Keratinocyte (primary cell): ENCODE measurements around the gene ALCAM. TPM values are rescaled to one million over a fixed set of nuclear protein-coding genes. Genes with fewer than 3 reads are reported as not detected.

Experiments used
- DNase-seq: peaks from one replicate; pipeline ENCODE4 v3.0.0-alpha.2; 2011; ENCODE audit warnings: low read depth, missing footprints, low spot score
- FAIRE-seq: peaks from 2 replicates; lab custom pipeline; 2011; peaks lifted over from hg19 to GRCh38; lab: Jason Lieb, UNC
- H2AFZ ChIP-seq: 2 replicates; pipeline ENCODE4 v1.6.0; 2012; ENCODE audit warnings: low read length, control low read depth, inconsistent platforms; ENCODE audit not compliant: control insufficient read depth
- H3K27ac ChIP-seq: 2 replicates; pipeline ENCODE4 v1.5.1; 2011; ENCODE audit warnings: low read length; ENCODE audit not compliant: control insufficient read depth, insufficient read depth
- H3K27me3 ChIP-seq: 3 replicates; pipeline ENCODE4 v1.6.0; 2011; ENCODE audit warnings: low read length; ENCODE audit not compliant: control insufficient read depth, insufficient read depth; ENCODE audit errors: extremely low read depth
- H3K36me3 ChIP-seq, 2 experiments: 2 replicates in 1 of 2; 3 replicates in 1 of 2; pipeline ENCODE4 v1.5.1; 2011; ENCODE audit warnings: low read length in 2 of 2, mild to moderate bottlenecking in 1 of 2; ENCODE audit not compliant: control insufficient read depth in 2 of 2, insufficient read depth in 2 of 2; ENCODE audit errors: extremely low read depth in 1 of 2
- H3K4me1 ChIP-seq: 3 replicates; pipeline ENCODE4 v1.5.1; 2011; ENCODE audit warnings: low read length; ENCODE audit not compliant: control insufficient read depth, insufficient read depth; ENCODE audit errors: extremely low read depth
- H3K4me2 ChIP-seq: 3 replicates; pipeline ENCODE4 v1.6.0; 2011; ENCODE audit warnings: low read depth, low read length; ENCODE audit not compliant: control insufficient read depth, insufficient read depth; ENCODE audit errors: extremely low read depth
- H3K4me3 ChIP-seq, 3 experiments: fragments of 200-600 bp in 1 of 3; sonication (generic) in 1 of 3; 2 replicates in 2 of 3; 3 replicates in 1 of 3; pipeline ENCODE4 v1.5.1; 2011 to 2016; ENCODE audit warnings: low read length in 3 of 3, mild to moderate bottlenecking in 3 of 3, control low read depth in 2 of 3, inconsistent platforms in 1 of 3, low read depth in 1 of 3, mixed read lengths in 1 of 3, mixed run types in 1 of 3, moderate library complexity in 1 of 3; ENCODE audit not compliant: control insufficient read depth in 2 of 3, insufficient read depth in 2 of 3; ENCODE audit errors: extremely low read depth in 1 of 3
- H3K79me2 ChIP-seq: 2 replicates; pipeline ENCODE4 v1.6.0; 2012; ENCODE audit warnings: low read length; ENCODE audit not compliant: control insufficient read depth, insufficient read depth
- H3K9ac ChIP-seq: 3 replicates; pipeline ENCODE4 v1.6.0; 2011; ENCODE audit warnings: low read length; ENCODE audit not compliant: control insufficient read depth, insufficient read depth; ENCODE audit errors: extremely low read depth
- H3K9me1 ChIP-seq: 3 replicates; pipeline ENCODE4 v1.6.0; 2011; ENCODE audit warnings: low read length; ENCODE audit not compliant: control insufficient read depth, insufficient read depth; ENCODE audit errors: extremely low read depth
- H3K9me3 ChIP-seq: 2 replicates; pipeline ENCODE4 v1.5.1; 2012; ENCODE audit warnings: low read depth, low read length; ENCODE audit not compliant: control insufficient read depth
- H4K20me1 ChIP-seq: 3 replicates; pipeline ENCODE4 v1.6.0; 2011; ENCODE audit warnings: low read length; ENCODE audit not compliant: control insufficient read depth, insufficient read depth; ENCODE audit errors: extremely low read depth
- CTCF ChIP-seq, 3 experiments: IDR thresholded peaks in 1 of 3; conservative IDR thresholded peaks in 1 of 3; optimal IDR thresholded peaks in 1 of 3; 2 replicates in 2 of 3; 3 replicates in 1 of 3; pipeline versions ENCODE3 to v1.5.1; 2011; ENCODE audit warnings: low read length in 3 of 3, mild to moderate bottlenecking in 3 of 3, moderate library complexity in 2 of 3, control low read depth in 1 of 3, inconsistent platforms in 1 of 3; ENCODE audit not compliant: insufficient read depth in 2 of 3; ENCODE audit errors: extremely low read depth in 1 of 3
- EZH2 ChIP-seq: IDR thresholded peaks from one replicate; pipeline ENCODE4 v1.6.1; 2012; ENCODE audit warnings: inconsistent platforms, mild to moderate bottlenecking, low read length, moderate library complexity
- dilution Hi-C: fragments of 300-500 bp; cut with MboI; formaldehyde crosslinking; loops from one replicate; pipeline ENCODE4 v1.7.0; 2020; ENCODE audit warnings: low sequenced_read_pairs; ENCODE audit not compliant: extremely low pct_ligation_motif_present
- polyA plus RNA-seq, 5 experiments: library from polyadenylated mRNA; depleted of rRNA in 3 of 5; stranded (reverse) in 3 of 5; stranded (forward) in 1 of 5; unstranded in 1 of 5; fragments of >200 nt; gene quantifications; 1 replicate in 1 of 5; 2 replicates in 3 of 5; 3 replicates in 1 of 5; pipeline versions ENCODE4 v1.2.1 to v1.2.3, GENCODE V29; 2011 to 2012; ENCODE audit warnings: missing spikeins in 2 of 5, low read depth in 1 of 5, low replicate concordance in 1 of 5

The ALCAM gene
- polyA plus RNA-seq, 1 donor (not counting 4 experiments of a cell fraction or from before 2014, with no cell fraction given): 71.3 TPM

GRCh38 chr3:105594219-105594618, 227.5 kb downstream of the ALCAM start:
- Histone ChIP-seq H3K36me3 (no peaks in the 10 kb centered on the region), H3K4me1 (peaks cover 18% of the 10 kb centered on the region), H3K9me1 (no peaks in the 10 kb centered on the region), H3K4me2 (no peak overlapping the region), H2AFZ (no peak overlapping the region), H3K9ac (no peak overlapping the region), H3K27ac (no peak overlapping the region), H3K79me2 (no peaks in the 10 kb centered on the region), H4K20me1 (no peaks in the 10 kb centered on the region), H3K4me3 (no peak overlapping the region), H3K27me3 (no peaks in the 10 kb centered on the region), H3K9me3 (peaks cover 2% of the 10 kb centered on the region)
- no peak for FAIRE-seq
- DNase-seq: no peak
- dilution Hi-C loops: no loop called here
- no peak for TF ChIP-seq EZH2
- no peak for TF ChIP-seq CTCF (optimal IDR thresholded peaks at IDR 0.05 in 1 of 3, IDR thresholded peaks at IDR 0.05 in 1 of 3, conservative IDR thresholded peaks at IDR 0.05 in 1 of 3; ENCODE audit: extremely low read depth in 1 of 3, insufficient read depth in 2 of 3, low read length in 3 of 3)

- Histone ChIP-seq H3K4me3 (no peak overlapping the region), H2AFZ (peak overlapping the region; percentile 45), H3K27ac (peak overlapping the region; percentile 47), H3K4me1 (peaks cover 18% of the 10 kb centered on the region), H3K27me3 (no peaks in the 10 kb centered on the region), H3K9me1 (no peaks in the 10 kb centered on the region), H4K20me1 (no peaks in the 10 kb centered on the region), H3K36me3 (no peaks in the 10 kb centered on the region), H3K9me3 (peaks cover 5% of the 10 kb centered on the region), H3K9ac (no peak overlapping the region), H3K4me2 (peak overlapping the region; percentile 32), H3K79me2 (no peaks in the 10 kb centered on the region)
- DNase-seq (peak; percentile 95), FAIRE-seq (peak; percentile 98)
- TF ChIP-seq CTCF (optimal IDR thresholded peaks at IDR 0.05 in 1 of 3, IDR thresholded peaks at IDR 0.05 in 1 of 3, conservative IDR thresholded peaks at IDR 0.05 in 1 of 3; ENCODE audit: extremely low read depth in 1 of 3, insufficient read depth in 2 of 3, low read length in 3 of 3) (no peak), EZH2 (no peak)
- dilution Hi-C loops: no loop called here
Measured at GRCh38 chr3:105598042-105598796, 231.5 kb downstream of the ALCAM start.
